SKM-1 (cell line): ENCODE measurements around the gene TNFSF12.

Experiments used
- DNase-seq: peaks from one replicate; lab custom pipeline; 2025; ENCODE audit not compliant: unreplicated experiment; lab: John Stamatoyannopoulos, UW

TNFSF12 gene, protein sequence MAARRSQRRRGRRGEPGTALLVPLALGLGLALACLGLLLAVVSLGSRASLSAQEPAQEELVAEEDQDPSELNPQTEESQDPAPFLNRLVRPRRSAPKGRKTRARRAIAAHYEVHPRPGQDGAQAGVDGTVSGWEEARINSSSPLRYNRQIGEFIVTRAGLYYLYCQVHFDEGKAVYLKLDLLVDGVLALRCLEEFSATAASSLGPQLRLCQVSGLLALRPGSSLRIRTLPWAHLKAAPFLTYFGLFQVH

DNA sequence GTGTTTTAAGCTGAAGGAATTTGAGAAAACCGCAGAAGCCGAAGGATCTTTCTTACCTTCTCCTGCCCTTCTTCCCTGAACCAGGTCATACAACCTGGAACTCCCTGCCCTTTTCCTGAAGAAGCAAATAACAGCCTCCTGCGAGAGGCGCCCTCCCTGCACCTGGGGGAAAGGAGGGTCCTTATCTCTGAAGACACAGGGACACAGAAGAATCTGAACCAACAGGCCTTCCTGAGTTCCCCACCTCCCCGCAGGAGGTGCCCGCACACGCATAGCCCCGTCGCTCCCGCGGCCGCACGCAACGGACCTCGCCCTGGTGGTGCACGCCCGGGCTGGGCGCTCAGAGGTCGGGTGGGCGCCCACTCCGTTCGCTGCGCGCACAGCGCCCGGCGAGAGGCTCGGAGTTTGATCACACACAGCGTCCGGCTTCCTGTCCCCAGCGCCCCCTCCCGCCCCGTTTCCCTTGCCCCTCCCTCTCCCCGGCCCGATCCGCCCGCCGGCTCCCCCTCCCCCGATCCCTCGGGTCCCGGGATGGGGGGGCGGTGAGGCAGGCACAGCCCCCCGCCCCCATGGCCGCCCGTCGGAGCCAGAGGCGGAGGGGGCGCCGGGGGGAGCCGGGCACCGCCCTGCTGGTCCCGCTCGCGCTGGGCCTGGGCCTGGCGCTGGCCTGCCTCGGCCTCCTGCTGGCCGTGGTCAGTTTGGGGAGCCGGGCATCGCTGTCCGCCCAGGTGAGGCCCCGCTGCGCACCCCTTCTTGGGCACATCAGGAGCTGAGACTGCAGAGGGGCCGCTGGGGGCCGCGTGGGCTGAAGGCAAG, at the start of gene TNFSF12:
Gene TNFSF12 (plus strand): TSS at position 474 of the 816 bp plus-strand sequence. CDS start 96 bp downstream, at position 570.
- DNase-seq: no peak

DNA sequence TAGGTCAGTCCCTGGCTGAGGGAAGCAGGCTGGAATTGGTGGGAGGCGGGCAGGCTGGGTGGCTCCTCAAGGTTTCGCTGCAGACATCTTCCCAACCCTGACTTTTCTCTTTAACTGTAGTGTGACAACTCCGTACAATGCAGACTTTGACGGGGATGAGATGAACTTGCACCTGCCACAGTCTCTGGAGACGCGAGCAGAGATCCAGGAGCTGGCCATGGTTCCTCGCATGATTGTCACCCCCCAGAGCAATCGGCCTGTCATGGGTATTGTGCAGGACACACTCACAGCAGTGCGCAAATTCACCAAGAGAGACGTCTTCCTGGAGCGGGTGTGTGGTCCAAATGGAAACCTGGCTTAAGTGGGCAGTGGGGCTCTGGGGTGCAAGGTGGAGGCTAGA, 49.7 kb upstream of the TNFSF12 start:
- DNase-seq: no peak

DNA sequence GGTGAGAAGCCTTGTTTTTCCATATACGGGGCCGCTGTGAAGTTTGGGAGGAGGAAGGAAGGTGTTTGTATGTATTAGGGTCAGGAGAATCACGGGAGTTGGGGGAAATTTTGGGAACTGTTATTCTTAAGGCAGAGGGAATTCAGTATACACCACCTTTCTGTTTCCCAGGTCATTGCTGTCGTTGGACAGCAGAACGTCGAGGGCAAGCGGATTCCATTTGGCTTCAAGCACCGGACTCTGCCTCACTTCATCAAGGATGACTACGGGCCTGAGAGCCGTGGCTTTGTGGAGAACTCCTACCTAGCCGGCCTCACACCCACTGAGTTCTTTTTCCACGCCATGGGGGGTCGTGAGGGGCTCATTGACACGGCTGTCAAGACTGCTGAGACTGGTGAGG, 47.1 kb upstream of the TNFSF12 start:
- no peak for DNase-seq

DNA sequence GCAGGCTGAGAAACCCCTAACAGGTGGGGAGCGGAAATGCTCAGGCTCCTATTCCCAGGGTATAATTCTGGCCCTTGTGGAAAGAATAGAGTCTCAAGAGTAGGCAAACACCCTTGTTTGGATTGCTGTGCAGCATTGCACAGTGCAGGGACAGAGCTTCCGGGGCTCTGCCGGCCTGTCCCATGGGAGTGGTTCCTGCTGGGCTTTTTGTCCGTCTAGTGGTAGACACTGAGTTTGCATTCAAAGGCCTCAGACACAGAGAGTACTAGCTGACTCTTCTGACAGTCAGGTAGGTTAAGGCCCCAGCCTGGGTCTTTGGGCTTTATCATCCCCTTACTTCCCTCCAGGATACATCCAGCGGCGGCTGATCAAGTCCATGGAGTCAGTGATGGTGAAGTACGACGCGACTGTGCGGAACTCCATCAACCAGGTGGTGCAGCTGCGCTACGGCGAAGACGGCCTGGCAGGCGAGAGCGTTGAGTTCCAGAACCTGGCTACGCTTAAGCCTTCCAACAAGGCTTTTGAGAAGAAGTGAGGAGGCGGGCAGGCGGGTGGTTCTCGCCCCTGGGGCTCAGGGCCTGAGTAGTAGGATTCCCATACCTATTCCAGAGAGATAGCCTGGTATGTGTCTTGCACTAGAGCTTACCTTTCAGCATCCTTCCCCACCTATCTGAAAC, 46.5 kb upstream of the TNFSF12 start:
- DNase-seq: no peak

DNA sequence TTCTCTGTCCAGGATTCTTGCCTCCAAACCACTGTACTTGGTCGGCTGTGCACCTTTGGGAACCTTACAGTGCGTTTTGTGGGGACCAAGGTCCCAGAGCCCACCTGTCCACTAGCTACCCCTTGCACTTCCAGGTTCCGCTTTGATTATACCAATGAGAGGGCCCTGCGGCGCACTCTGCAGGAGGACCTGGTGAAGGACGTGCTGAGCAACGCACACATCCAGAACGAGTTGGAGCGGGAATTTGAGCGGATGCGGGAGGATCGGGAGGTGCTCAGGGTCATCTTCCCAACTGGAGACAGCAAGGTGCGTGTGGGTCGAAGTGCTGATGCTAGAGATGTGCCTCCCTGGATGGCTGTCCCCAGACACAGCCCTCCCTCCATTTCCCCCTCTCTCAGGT, 45.9 kb upstream of the TNFSF12 start:
- DNase-seq: no peak

DNA sequence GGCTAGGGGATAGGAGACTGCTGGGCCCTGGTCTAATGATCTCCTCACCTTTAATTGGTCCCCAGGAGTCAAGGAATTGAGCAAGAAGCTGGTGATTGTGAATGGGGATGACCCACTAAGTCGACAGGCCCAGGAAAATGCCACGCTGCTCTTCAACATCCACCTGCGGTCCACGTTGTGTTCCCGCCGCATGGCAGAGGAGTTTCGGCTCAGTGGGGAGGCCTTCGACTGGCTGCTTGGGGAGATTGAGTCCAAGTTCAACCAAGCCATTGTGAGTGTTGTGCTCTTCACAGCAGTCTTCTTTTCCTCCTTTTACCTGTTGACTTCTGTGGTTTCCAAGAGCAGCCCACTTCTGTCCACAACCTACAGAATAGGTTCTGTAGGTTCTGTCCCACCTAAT, 45.3 kb upstream of the TNFSF12 start:
- DNase-seq: no peak

DNA sequence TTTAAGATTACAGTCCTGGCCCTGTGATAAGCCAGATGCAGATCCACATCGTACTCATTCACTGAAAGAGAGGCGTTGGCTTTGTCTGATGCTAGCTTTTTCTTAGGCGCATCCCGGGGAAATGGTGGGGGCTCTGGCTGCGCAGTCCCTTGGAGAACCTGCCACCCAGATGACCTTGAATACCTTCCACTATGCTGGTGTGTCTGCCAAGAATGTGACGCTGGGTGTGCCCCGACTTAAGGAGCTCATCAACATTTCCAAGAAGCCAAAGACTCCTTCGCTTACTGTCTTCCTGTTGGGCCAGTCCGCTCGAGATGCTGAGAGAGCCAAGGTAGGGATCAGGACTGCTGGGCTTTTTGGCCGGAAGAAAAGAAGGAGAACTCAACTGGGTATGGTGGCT, 40.7 kb upstream of the TNFSF12 start:
- DNase-seq: no peak

DNA sequence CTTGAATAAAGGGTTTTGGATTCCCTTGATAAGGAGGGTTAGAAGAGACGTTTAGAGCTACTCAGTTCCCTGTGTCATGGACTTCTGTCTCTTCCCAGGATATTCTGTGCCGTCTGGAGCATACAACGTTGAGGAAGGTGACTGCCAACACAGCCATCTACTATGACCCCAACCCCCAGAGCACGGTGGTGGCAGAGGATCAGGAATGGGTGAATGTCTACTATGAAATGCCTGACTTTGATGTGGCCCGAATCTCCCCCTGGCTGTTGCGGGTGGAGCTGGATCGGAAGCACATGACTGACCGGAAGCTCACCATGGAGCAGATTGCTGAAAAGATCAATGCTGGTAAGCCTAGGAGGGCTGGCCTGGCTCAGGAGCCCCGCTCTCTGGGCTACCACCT, 40.0 kb upstream of the TNFSF12 start:
- no peak for DNase-seq

DNA sequence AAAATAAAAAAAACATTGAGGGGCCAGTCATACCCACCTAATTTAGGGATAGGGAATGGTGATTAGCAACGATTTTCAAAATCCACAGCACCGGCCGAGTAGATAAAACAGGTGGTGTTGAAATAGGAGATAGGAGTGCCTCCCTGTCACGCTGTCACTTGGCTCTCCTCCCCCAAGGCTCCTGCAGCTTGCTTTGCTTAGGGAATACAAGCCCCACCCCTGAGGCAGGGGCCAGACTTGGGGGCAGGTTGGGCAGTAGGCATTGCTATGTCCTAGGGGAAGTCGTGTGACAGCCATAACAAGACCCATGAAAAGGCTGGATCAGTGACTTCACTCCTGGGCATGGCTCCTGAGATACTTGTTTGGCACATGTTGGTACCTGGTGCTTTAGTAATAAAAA, 38.9 kb upstream of the TNFSF12 start:
- no peak for DNase-seq

DNA sequence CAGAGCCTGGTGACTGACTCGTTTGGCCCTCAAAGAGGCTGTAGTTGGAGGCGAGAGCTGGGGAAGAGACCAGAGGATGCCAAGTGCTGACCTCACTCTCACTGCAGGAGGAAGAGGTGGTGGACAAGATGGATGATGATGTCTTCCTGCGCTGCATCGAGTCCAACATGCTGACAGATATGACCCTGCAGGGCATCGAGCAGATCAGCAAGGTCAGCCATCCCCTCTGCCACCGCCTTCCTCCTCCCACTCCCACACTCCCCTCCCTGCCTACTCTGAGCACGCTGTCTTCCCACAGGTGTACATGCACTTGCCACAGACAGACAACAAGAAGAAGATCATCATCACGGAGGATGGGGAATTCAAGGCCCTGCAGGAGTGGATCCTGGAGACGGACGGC, 37.8 kb upstream of the TNFSF12 start:
- DNase-seq: no peak

DNA sequence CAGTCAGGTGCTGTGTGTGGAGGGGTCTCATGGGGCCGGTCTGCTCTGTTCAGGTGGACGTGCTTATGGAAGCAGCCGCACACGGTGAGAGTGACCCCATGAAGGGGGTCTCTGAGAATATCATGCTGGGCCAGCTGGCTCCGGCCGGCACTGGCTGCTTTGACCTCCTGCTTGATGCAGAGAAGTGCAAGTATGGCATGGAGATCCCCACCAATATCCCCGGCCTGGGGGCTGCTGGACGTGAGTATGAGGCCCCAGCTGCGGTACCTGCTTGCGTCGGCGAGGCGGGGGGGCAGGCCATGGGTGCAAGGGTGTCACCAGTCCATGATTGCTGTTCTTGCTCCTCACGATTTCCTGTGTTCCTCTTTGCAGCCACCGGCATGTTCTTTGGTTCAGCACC, 36.8 kb upstream of the TNFSF12 start:
- no peak for DNase-seq

DNA sequence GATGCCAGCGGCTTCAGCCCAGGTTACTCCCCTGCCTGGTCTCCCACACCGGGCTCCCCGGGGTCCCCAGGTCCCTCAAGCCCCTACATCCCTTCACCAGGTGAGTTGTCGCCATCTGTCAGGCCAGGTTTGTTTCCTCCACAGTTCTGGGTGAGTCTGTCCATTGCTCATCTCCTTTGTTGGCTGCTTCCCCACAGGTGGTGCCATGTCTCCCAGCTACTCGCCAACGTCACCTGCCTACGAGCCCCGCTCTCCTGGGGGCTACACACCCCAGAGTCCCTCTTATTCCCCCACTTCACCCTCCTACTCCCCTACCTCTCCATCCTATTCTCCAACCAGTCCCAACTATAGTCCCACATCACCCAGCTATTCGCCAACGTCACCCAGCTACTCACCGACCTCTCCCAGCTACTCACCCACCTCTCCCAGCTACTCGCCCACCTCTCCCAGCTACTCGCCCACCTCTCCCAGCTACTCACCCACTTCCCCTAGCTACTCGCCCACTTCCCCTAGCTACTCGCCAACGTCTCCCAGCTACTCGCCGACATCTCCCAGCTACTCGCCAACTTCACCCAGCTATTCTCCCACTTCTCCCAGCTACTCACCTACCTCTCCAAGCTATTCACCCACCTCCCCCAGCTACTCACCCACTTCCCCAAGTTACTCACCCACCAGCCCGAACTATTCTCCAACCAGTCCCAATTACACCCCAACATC, 35.9 kb upstream of the TNFSF12 start:
- DNase-seq: no peak

DNA sequence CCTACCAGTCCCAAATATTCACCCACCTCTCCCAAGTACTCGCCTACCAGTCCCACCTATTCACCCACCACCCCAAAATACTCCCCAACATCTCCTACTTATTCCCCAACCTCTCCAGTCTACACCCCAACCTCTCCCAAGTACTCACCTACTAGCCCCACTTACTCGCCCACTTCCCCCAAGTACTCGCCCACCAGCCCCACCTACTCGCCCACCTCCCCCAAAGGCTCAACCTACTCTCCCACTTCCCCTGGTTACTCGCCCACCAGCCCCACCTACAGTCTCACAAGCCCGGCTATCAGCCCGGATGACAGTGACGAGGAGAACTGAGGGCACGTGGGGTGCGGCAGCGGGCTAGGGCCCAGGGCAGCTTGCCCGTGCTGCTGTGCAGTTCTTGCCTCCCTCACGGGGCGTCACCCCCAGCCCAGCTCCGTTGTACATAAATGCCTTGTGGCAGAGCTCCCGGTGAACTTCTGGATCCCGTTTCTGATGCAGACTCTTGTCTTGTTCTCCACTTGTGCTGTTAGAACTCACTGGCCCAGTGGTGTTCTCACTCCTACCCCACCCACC, 34.9 kb upstream of the TNFSF12 start:
- DNase-seq: no peak

DNA sequence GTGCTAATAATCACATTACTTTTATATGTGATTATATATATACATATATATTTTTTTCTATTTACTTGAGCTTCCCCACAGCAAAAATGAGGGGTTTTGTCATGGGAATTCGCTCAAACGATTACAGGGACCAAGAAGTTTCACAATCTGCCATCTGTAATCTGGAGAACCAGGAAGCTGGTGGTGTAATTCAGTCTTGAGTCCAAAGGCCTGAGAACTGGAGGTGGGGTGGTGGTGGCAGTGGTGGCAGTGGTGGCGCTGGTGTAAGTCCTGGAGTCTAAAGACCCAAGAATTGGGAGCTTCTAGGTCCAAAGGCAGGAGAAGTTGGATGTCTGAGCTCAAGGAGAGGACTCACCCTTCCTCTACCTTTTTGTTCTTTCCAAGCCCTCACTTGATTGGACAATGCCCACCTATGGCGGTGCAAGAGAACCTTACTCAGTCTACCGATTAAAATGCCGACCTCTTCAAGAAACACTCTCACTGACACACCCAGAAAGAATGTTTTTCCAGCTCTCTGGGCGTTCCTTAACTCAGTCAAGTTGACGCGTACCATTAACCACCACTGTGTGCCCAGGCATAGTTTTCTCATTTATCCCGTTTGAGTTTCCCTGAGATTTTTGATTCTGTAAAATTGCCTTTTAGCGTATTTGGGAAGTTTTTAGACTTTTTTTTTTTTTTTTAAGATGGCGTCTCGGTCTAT, 32.8 kb upstream of the TNFSF12 start:
- no peak for DNase-seq

DNA sequence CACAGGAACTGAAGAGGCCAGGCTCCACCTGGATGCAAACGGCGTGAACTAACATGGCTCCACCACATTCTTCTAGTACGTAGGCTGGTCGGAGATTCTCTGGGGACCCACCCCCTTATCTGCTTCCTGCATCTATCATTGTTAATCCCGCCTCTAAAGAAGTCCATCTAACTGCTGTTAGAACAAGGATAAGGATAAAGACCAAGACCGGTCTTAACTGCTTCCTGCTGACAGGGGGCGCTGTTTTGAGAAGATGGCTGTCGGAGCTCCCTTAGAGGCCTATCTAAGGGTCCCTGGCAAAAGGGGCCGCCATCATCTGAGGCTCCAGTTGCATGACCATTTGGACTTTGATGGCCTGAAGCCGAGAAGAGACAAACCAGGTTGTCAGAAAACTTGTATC, 25.8 kb upstream of the TNFSF12 start:
- no peak for DNase-seq

DNA sequence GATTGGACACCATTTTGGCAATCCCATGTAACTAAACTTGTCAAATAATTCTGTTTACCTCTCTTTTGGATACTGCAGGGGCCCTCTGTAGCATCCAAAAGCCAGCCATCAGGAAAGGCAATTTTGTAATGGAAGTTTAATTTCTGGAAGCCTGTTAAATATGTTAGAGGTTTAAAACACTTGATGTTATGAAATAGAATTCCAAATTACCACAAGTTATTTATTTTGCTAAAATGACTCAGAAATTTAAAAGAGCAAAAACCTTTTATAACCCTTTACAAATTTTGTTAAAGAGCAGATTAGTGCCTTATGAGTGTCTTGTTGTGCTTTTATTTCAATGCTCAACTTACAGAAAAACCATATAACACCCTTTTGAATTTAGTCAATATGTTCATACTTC, 20.0 kb upstream of the TNFSF12 start:
- DNase-seq: no peak

DNA sequence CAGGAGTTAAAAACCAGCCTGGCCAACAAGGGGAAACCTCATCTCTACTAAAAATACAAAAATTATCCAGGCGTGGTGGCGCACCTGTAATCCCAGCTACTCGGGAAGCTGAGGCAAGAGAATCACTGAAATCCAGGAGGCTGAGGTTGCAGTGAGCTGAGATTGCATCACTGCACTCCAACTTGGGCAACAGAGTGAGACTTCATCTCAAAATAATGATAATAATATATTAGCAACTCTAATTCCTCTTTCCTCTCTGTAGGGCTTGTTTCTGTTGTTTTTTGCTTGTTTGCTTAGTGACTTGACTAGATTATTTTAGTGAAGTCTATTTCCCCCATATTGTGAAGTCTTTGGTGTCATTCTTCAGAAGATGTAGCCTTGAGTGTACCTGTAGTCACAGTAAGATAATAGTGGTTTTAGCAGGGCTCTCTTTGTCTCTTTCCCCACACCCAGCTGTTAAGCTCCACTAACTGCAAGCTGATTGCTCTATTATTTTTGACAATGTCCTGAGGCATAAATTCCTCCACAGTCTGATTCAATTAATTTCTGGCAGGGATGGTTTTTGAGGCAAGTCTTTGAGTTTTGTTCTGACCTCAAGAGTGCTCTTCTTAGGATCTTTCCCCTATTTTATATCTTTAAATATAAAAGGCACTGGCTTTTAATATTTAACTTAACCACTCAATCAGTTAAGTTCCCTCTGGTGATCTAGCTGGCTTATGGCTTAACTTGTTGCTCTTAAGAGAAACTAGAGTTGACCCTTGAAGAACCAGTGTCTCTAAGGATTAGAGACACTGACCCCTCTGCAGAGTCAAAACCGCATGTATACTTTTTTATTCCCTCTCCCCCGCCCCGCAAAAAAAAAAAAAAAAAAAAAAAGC, 18.6 kb upstream of the TNFSF12 start:
- DNase-seq: no peak

DNA sequence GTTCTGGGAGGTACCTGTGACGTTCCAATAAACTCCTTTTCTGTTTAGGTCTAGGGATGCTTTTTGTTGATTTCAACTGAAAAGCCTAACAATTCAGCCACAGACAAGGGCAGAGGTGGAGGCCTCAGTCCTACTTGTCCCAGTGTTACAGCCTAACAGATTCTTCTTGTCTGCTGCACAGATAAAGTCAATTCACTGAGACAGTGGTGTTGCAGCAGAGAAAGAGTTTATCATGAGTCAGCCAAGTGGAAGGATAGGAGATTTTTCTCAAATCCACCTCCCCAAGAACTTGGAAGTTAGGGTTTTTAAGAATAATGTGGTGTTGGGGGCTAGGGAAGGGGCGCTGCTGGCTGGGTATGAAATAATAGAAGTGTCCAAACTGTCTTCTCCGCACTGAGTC, 10.8 kb upstream of the TNFSF12 start:
- no peak for DNase-seq

DNA sequence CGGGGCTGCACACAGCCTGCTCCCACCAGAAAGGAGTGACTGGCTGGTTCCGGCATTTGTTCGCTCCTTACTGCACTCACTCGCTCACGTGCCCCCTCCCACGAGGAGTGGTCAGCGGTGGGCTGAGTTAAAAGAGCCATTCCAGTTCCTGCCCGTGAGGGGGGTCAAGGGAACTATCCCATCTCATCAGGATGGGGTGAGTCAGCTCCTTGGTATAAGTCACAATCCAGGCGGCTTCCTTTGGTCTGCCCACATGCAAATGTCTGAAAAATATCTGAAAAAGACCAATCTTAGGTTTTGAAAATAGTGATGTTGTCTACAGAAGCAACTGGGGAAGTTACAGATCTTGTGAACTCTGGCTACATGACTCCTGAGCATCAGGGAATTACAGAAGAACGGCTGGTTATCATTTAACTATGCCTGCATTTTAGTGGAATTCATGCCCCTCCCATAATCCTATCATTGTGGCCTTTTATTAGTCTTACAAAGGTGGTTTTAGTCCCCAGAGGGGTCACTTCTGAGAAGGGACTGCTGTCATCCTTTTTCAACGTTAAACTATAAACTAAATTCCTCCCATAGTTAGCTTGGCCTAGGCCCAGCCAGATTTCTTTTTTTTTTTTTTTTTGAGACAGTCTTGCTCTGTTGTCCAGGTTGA, 9.8 kb upstream of the TNFSF12 start:
- no peak for DNase-seq
